CD4-positive, alpha-beta T cell (primary cell): ENCODE results near the gene TTC29. TPM values are rescaled to one million over a fixed set of nuclear protein-coding genes. Genes with fewer than 3 reads are reported as not detected.

ENCODE experiments used
- ATAC-seq: fragments of 200-7000 bp; cut with Tn5 transposase; one replicate; pipeline ENCODE4 v1.10.0; 2022; ENCODE audit warnings: mild to moderate bottlenecking; ENCODE audit not compliant: poor library complexity
- CTCF ChIA-PET: fragments of 350-600 bp; sonication (Branson Sonifier 250); formaldehyde crosslinking; loops from one replicate; lab custom pipeline; 2021; ENCODE audit warnings: antibody characterized with exemption, inconsistent platforms; lab: Charles Lee
- POLR2A ChIA-PET: fragments of 350-600 bp; sonication (Branson Sonifier 250); formaldehyde crosslinking; loops from one replicate; lab custom pipeline; 2021; ENCODE audit warnings: antibody characterized with exemption, inconsistent platforms; lab: Charles Lee
- DNase-seq, 14 experiments: peaks; one replicate each; pipeline ENCODE4 v3.0.0-alpha.2; 2013 to 2020; ENCODE audit warnings: mixed read lengths in 2 of 14
- H3K27ac ChIP-seq, 2 donors: one replicate each; pipeline versions ENCODE4 v1.5.1 to v1.7.0; 2013; ENCODE audit warnings: low read length in 2 of 2, low read depth in 1 of 2, mild to moderate bottlenecking in 1 of 2
- H3K27me3 ChIP-seq, 2 experiments: 1 replicate in 1 of 2; 2 replicates in 1 of 2; pipeline versions ENCODE4 v1.6.1 to v1.7.0; 2013; ENCODE audit warnings: low read length in 2 of 2, control low read depth in 1 of 2, mild to moderate bottlenecking in 1 of 2, moderate library complexity in 1 of 2; ENCODE audit not compliant: insufficient read depth in 2 of 2, control insufficient read depth in 1 of 2
- H3K36me3 ChIP-seq: one replicate; pipeline ENCODE4 v1.6.1; 2013; ENCODE audit warnings: low read length, control low read depth; ENCODE audit not compliant: insufficient read depth
- H3K4me1 ChIP-seq: one replicate; pipeline ENCODE4 v1.6.1; 2013; ENCODE audit warnings: low read length, control low read depth; ENCODE audit not compliant: insufficient read depth
- H3K4me3 ChIP-seq: one replicate; pipeline ENCODE4 v1.5.1; 2013; ENCODE audit warnings: mild to moderate bottlenecking, low read length, moderate library complexity
- H3K9me3 ChIP-seq, 2 experiments: 1 replicate in 1 of 2; 2 replicates in 1 of 2; pipeline versions ENCODE4 v1.6.1 to v1.7.0; 2013; ENCODE audit warnings: low read length in 2 of 2, mild to moderate bottlenecking in 2 of 2, control low read depth in 1 of 2, moderate library complexity in 1 of 2; ENCODE audit not compliant: control insufficient read depth in 1 of 2, insufficient read depth in 1 of 2
- H3K27ac Mint-ChIP-seq: one replicate; pipeline ENCODE4 v1.8.0; 2020; ENCODE audit warnings: mixed read lengths
- H3K27me3 Mint-ChIP-seq: one replicate; pipeline ENCODE4 v1.8.0; 2021; ENCODE audit warnings: mixed read lengths
- H3K36me3 Mint-ChIP-seq: one replicate; pipeline ENCODE4 v1.8.0; 2021; ENCODE audit warnings: low read depth, mixed read lengths
- H3K4me1 Mint-ChIP-seq: one replicate; pipeline ENCODE4 v1.8.0; 2021; ENCODE audit warnings: low read depth, mixed read lengths
- H3K4me3 Mint-ChIP-seq: one replicate; pipeline ENCODE4 v1.8.0; 2020; ENCODE audit warnings: mild to moderate bottlenecking, mixed read lengths
- H3K9me3 Mint-ChIP-seq: one replicate; pipeline ENCODE4 v1.8.0; 2020; ENCODE audit warnings: mixed read lengths
- intact Hi-C, 2 experiments: fragments of 100-400 bp; cut with DNase I in 1 of 2; cut with micrococcal nuclease in 1 of 2; formaldehyde crosslinking; loops; one replicate each; pipeline versions ENCODE4 v1.15.1 to v1.9.0; 2023 to 2025; cut with DNase I, micrococcal nuclease
- polyA plus RNA-seq, 2 donors: library from polyadenylated mRNA; unstranded; fragments of 120-200 nt; gene quantifications; one replicate each; pipeline ENCODE4 v1.2.1, GENCODE V29; 2013
- total RNA-seq, 174 experiments: library from RNA in 2 of 174; stranded (reverse) in 2 of 174; gene quantifications; one replicate each; pipeline ENCODE4 v1.2.3 and lab custom pipeline; 2021 to 2026
- TF ChIP-seq, protein P1 (sequence below): fragments of 200-600 bp; IDR thresholded peaks from one replicate; pipeline ENCODE4 v1.8.0; 2022; ENCODE audit warnings: antibody characterized with exemption, mild to moderate bottlenecking

TTC29 gene, protein sequence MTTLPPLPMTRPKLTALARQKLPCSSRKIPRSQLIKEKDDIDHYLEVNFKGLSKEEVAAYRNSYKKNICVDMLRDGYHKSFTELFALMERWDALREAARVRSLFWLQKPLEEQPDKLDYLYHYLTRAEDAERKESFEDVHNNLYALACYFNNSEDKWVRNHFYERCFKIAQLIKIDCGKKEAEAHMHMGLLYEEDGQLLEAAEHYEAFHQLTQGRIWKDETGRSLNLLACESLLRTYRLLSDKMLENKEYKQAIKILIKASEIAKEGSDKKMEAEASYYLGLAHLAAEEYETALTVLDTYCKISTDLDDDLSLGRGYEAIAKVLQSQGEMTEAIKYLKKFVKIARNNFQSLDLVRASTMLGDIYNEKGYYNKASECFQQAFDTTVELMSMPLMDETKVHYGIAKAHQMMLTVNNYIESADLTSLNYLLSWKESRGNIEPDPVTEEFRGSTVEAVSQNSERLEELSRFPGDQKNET
- not detected for total RNA-seq
- not detected for polyA plus RNA-seq (2013, experiment 1 of 2)
- not detected for polyA plus RNA-seq (2013, experiment 2 of 2)
- total RNA-seq (lab: John Stamatoyannopoulos, UW), result 0 to 0.17 (median 0) reads per million in 172 experiments

DNA sequence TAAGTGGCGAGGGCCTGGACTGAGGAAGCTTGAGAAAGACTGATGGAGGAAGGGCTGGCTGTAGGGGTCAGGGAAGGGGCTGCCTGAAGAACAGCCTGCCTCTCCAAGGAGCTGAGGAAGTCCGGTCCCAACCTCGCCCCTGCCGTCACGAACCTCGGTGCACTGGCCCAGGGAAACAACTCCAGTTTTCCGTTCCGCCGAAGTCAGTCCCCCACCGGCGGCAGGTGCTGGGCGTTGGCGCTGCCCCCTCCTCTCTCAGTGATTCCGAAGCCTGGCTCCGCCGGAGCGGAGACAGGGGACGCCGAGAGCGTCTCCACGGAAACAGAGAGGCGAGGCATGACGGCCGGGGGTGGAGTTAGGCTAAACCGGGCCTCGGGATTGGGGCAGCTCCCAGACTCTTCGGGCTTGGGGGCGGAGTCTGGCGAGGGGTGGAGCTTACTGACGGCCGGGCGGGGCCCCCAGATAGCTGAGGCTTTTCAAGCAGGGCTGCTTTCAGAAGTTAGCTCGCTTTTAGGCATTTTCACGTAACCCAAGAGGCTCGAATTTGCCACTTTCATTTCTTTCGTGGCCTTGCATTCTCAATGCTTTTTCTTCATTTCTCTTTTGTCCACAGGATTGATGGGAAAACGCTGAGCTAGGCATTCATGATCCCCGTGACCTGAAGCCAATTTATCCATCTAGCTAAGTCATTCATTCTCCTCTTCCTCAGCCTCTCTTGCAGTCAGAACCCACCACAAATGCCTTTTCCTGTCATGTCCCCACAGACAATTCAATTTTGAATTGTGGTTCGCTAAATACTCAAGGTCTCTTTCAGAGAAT lies at the start of gene TTC29:
TSS of gene TTC29 (minus strand) at position 309 of the 819 bp plus-strand sequence. CDS start 5,969 bp downstream, outside the sequence.
- peak within 1 kb of the TSS; percentile 80 for H3K4me3 Mint-ChIP-seq
- no peaks in the 10 kb centered on the region for H3K36me3 Mint-ChIP-seq
- ChIA-PET CTCF (no interaction called here), POLR2A (no interaction called here)
- DNase-seq (peak; percentile 61 to 90 (median 80)), ATAC-seq (peak; percentile 99)
- H3K4me1 Mint-ChIP-seq, result peaks cover 32% of the 10 kb centered on the region
- intact Hi-C loops, result loop anchor here in 1 of 2 experiments (10.0 kb wide), 1 partner anchor 421 kb away; the partner anchor contains the start of gene SLC10A7
- Histone ChIP-seq H3K27me3 (no peaks in the 10 kb centered on the region), H3K9me3 (no peaks in the 10 kb centered on the region), H3K4me1 (peaks cover 19% of the 10 kb centered on the region), H3K27ac (no peak within 1 kb of the TSS), H3K4me3 (peak within 1 kb of the TSS; percentile 49), H3K36me3 (no peaks in the 10 kb centered on the region)
- H3K27ac Mint-ChIP-seq, result no peak within 1 kb of the TSS
- no peaks in the 10 kb centered on the region for H3K27me3 Mint-ChIP-seq
- H3K9me3 Mint-ChIP-seq, result no peaks in the 10 kb centered on the region
- TF ChIP-seq, protein P1, sequence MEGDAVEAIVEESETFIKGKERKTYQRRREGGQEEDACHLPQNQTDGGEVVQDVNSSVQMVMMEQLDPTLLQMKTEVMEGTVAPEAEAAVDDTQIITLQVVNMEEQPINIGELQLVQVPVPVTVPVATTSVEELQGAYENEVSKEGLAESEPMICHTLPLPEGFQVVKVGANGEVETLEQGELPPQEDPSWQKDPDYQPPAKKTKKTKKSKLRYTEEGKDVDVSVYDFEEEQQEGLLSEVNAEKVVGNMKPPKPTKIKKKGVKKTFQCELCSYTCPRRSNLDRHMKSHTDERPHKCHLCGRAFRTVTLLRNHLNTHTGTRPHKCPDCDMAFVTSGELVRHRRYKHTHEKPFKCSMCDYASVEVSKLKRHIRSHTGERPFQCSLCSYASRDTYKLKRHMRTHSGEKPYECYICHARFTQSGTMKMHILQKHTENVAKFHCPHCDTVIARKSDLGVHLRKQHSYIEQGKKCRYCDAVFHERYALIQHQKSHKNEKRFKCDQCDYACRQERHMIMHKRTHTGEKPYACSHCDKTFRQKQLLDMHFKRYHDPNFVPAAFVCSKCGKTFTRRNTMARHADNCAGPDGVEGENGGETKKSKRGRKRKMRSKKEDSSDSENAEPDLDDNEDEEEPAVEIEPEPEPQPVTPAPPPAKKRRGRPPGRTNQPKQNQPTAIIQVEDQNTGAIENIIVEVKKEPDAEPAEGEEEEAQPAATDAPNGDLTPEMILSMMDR, result no peak

DNA sequence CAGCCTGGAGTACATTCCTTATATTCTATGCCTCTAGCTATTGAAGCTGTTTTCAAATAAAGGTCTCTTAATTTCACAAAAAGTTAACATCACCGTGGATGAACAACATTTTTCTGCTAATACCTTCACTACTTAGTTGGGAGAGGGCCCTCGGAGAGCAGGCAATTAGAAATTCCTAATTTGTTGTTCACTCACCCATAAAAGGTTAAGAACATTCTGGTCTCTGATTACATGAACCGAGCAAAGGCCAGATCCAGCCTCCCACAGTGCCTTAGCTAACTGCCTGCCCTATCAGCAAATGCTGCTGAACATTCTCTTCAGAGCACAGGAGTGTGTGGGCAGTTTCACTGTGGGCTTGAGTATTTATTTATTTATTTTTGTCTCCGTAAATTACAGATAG lies 36.0 kb upstream of the TTC29 start:
- H3K9me3 Mint-ChIP-seq, result no peaks in the 10 kb centered on the region
- ATAC-seq, result no peak
- ChIA-PET POLR2A (no interaction called here), CTCF (no interaction called here)
- H3K27me3 Mint-ChIP-seq, result no peaks in the 10 kb centered on the region
- no peaks in the 10 kb centered on the region for H3K4me1 Mint-ChIP-seq
- Histone ChIP-seq H3K9me3 (no peaks in the 10 kb centered on the region), H3K27me3 (no peaks in the 10 kb centered on the region), H3K4me3 (no peak overlapping the region), H3K4me1 (no peaks in the 10 kb centered on the region), H3K36me3 (no peaks in the 10 kb centered on the region), H3K27ac (no peak overlapping the region)
- intact Hi-C loops, result no loop called here
- H3K36me3 Mint-ChIP-seq, result no peaks in the 10 kb centered on the region
- no peak overlapping the region for H3K4me3 Mint-ChIP-seq
- TF ChIP-seq, protein P1, result no peak
- no peak overlapping the region for H3K27ac Mint-ChIP-seq
- DNase-seq, result no peak

DNA sequence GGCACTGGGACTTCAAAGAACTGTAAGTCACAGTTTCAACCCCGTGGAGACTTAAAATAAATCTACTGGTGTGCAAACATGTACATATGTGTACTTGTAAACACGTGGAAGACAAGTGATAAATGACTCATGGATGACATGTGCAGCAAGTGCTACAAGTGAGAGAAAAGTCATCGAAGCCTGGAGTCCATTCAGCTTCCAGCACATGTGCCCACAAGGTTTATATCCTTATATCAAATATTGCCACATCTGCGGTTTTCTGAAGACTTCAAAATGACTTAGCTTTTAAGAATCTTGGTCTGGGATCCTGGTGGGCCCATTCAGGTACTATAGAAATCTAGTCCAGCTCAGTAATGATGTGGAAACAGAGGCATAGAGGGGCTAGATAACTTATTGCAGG lies 33.0 kb upstream of the TTC29 start:
- no peak overlapping the region for H3K4me3 Mint-ChIP-seq
- no peaks in the 10 kb centered on the region for H3K4me1 Mint-ChIP-seq
- intact Hi-C loops, result no loop called here
- TF ChIP-seq, protein P1, result no peak
- POLR2A ChIA-PET, result no interaction called here
- Histone ChIP-seq H3K27ac (no peak overlapping the region), H3K4me1 (no peaks in the 10 kb centered on the region), H3K27me3 (no peaks in the 10 kb centered on the region), H3K4me3 (no peak overlapping the region), H3K36me3 (no peaks in the 10 kb centered on the region), H3K9me3 (no peaks in the 10 kb centered on the region)
- H3K27ac Mint-ChIP-seq, result no peak overlapping the region
- DNase-seq (no peak), ATAC-seq (no peak)
- peaks cover 10% of the 10 kb centered on the region for H3K27me3 Mint-ChIP-seq
- no peaks in the 10 kb centered on the region for H3K9me3 Mint-ChIP-seq
- no peaks in the 10 kb centered on the region for H3K36me3 Mint-ChIP-seq
- CTCF ChIA-PET, result no interaction called here
